Calu3 (cell line): ENCODE data around the gene PNPLA3. TPM values are rescaled to one million over a fixed set of nuclear protein-coding genes. Genes with fewer than 3 reads are reported as not detected.

Source experiments
- BruUV-seq: library from RNA; stranded (reverse); fragments of 400-500 nt; replicated peaks from 2 replicates; lab custom pipeline; 2021; lab: Mats Ljungman, UMichigan
- CTCF ChIA-PET: fragments of 300-600 bp; sonication (Branson Sonifier 250); formaldehyde crosslinking; loops from one replicate; lab custom pipeline; 2022; ENCODE audit warnings: antibody characterized with exemption; lab: Charles Lee
- DNase-seq: peaks from one replicate; pipeline ENCODE4 v3.0.0; 2022
- H3K27ac Mint-ChIP-seq: one replicate; pipeline ENCODE4 v1.8.0; 2022; ENCODE audit warnings: mixed read lengths; ENCODE audit not compliant: unreplicated experiment
- H3K27me3 Mint-ChIP-seq: one replicate; pipeline ENCODE4 v1.8.0; 2022; ENCODE audit warnings: mixed read lengths; ENCODE audit not compliant: unreplicated experiment
- H3K36me3 Mint-ChIP-seq: one replicate; pipeline ENCODE4 v1.8.0; 2022; ENCODE audit warnings: mild to moderate bottlenecking, moderate library complexity, mixed read lengths; ENCODE audit not compliant: insufficient read depth, unreplicated experiment
- H3K4me1 Mint-ChIP-seq: one replicate; pipeline ENCODE4 v1.8.0; 2022; ENCODE audit warnings: mild to moderate bottlenecking, low read depth, mixed read lengths; ENCODE audit not compliant: unreplicated experiment
- H3K4me3 Mint-ChIP-seq: one replicate; pipeline ENCODE4 v1.8.0; 2022; ENCODE audit warnings: mild to moderate bottlenecking, low read depth, moderate library complexity, mixed read lengths; ENCODE audit not compliant: unreplicated experiment
- H3K9me3 Mint-ChIP-seq: one replicate; pipeline ENCODE4 v1.8.0; 2022; ENCODE audit warnings: low read depth, mixed read lengths; ENCODE audit not compliant: unreplicated experiment
- CTCF ChIP-seq: fragments of 200-600 bp; IDR thresholded peaks from one replicate; pipeline ENCODE4 v1.8.0; 2022; ENCODE audit warnings: antibody characterized with exemption; ENCODE audit not compliant: unreplicated experiment
- intact Hi-C: fragments of 100-400 bp; cut with micrococcal nuclease; formaldehyde crosslinking; loops from one replicate; pipeline ENCODE4 v1.10.0; 2022; ENCODE audit not compliant: unreplicated experiment
- total RNA-seq: library from RNA; stranded (reverse); gene quantifications from 2 replicates; pipeline ENCODE4 v1.2.3, GENCODE V29; 2022

The PNPLA3 gene
- total RNA-seq, 1 experiment from 2014 or later: 9.5 TPM

DNA sequence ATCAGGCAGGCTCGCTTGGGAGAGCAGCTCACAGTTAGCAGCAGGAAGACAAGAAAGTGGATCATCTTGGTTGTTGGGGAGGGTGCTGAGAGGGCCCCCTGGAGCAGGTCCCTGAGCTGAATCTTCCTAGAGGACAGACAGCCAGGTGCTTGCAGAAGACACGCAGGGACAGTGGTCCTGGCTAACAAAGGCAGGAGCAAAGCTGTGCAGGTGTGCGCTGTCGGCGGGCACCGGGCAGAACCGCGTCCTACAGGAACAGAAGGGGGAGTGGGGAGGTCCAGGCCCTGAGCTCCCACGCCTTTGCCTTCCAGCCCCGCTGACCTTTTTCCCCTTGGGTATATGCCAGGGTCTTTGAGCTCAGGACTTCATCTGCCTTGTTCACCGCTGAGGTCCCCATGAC is 70.4 kb downstream of the PNPLA3 start:
- BruUV-seq: no TSS peak
- intact Hi-C loops: no loop called here
- CTCF ChIA-PET: interaction anchor here (1.2 to 1.6 kb wide), 5 partner anchors 19 to 633 kb away, joined by 3 to 23 read pairs (median 6); no protein-coding TSS in a partner anchor

GRCh38 chr22:43994416-43994815 is 70.8 kb downstream of the PNPLA3 start:
- Mint-ChIP-seq H3K9me3 (no peaks in the 10 kb centered on the region), H3K4me3 (no peak overlapping the region), H3K27me3 (no peaks in the 10 kb centered on the region), H3K36me3 (peaks cover 40% of the 10 kb centered on the region), H3K27ac (no peak overlapping the region), H3K4me1 (no peaks in the 10 kb centered on the region)
- no TSS peak for BruUV-seq
- DNase-seq: no peak
- CTCF ChIA-PET: interaction anchor here (1.5 kb wide), 1 partner anchor 92 kb away, joined by 3 read pairs; no protein-coding TSS in a partner anchor
- no peak for TF ChIP-seq CTCF
- intact Hi-C loops: no loop called here

More for the DNA sequence above, 70.4 kb downstream of the PNPLA3 start:
- Mint-ChIP-seq H3K27me3 (no peaks in the 10 kb centered on the region), H3K9me3 (no peaks in the 10 kb centered on the region), H3K4me3 (no peak overlapping the region), H3K36me3 (peaks cover 42% of the 10 kb centered on the region), H3K4me1 (no peaks in the 10 kb centered on the region), H3K27ac (no peak overlapping the region)
- no peak for DNase-seq
- no peak for TF ChIP-seq CTCF

DNA sequence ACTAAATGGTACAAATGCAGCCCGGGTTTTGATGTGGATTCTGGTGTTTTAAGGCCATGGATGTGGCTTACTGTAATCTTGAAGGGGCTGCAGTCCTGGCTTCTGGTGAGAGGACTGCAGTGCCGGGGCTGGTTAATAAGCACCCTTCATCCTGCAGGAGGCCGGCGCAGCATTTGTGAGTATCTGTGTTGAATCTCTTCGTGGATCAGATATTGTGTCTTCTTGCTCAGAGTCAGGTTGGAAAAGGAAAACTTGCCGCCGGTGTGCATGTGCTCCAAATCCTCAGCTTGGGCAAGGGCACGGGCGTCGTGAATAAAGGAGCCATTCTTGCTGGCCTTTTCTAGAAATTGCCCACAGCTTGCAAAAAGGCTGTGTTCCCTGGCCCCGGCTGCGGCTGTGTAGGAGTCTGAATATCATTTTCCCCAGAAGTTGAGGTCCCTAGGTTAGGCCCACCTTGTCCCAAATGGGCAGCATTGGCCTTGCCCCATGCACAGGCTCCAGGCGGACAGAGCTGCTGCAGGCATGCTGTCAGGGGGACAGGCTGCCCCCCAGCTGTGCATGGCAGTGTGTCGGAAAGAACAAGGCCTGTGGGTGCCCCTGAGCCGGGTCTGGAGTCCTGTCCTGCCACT is 71.6 kb downstream of the PNPLA3 start:
- Mint-ChIP-seq H3K4me1 (no peaks in the 10 kb centered on the region), H3K36me3 (peaks cover 33% of the 10 kb centered on the region), H3K4me3 (no peak overlapping the region), H3K9me3 (no peaks in the 10 kb centered on the region), H3K27me3 (no peaks in the 10 kb centered on the region), H3K27ac (no peak overlapping the region)
- intact Hi-C loops: no loop called here
- no peak for TF ChIP-seq CTCF
- CTCF ChIA-PET: interaction anchor here (1.5 kb wide), 1 partner anchor 91 kb away, joined by 3 read pairs; no protein-coding TSS in a partner anchor
- no peak for DNase-seq
- BruUV-seq: no TSS peak

GRCh38 chr22:43995798-43996169 is 72.2 kb downstream of the PNPLA3 start:
- no TSS peak for BruUV-seq
- intact Hi-C loops: no loop called here
- Mint-ChIP-seq H3K27me3 (no peaks in the 10 kb centered on the region), H3K9me3 (no peaks in the 10 kb centered on the region), H3K4me3 (no peak overlapping the region), H3K4me1 (no peaks in the 10 kb centered on the region), H3K27ac (no peak overlapping the region), H3K36me3 (peaks cover 27% of the 10 kb centered on the region)
- CTCF ChIA-PET: no interaction called here
- no peak for DNase-seq
- TF ChIP-seq CTCF: no peak
